Measurements from ENCODE around the gene HLA-E. TPM values are rescaled to one million over a fixed set of nuclear protein-coding genes. Genes with fewer than 3 reads are reported as not detected.

The HLA-E gene
- total and polyA plus RNA-seq, 2 of the 13 experiments (the other 11 are each of a cell fraction or from before 2014, with no cell fraction given) = 45.2 to 90.4 TPM

DNA sequence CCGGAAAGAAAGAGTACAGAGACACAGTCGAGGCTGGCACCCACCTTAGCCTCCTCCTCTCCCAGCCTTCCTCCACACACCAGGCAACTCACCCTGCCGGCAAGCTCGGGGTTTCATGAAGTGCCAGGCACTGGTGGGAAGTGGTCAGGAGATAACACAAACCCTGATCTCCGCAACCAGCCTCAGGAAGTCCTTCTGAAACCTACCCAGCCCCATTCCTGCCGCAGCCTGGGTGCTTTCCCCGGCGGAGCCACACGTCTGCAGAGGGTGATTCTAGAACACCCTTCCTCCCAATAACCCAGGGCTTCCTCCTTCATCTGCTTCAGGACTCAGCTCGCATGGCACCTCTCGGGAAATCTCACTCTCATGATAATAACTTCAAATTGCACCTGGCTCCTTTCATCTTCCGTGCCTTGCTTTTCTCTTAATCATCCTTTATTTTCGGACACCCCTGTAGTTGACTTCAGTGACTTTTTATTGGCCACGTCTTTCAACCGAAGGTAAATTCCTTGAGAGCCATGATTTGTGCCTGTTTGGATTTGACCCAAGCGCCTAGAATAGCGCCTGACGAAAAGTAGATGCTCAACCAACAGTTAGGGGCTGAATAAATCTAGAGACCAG lies 8.7 kb upstream of the HLA-E start:
- ChIA-PET CTCF (ENCODE audit: low intra/inter-chr PET ratio, low total read pairs) (interaction anchor here (0.5 to 6.0 kb wide), 5 partner anchors 50 to 117 kb away, joined by 3 to 110 read pairs (median 19); no protein-coding TSS in a partner anchor), POLR2A (no interaction called here)
- Histone ChIP-seq H3K79me2 (ENCODE audit: insufficient read depth, low read length) (no peaks in the 10 kb centered on the region), H3K27me3 (ENCODE audit: control insufficient read depth in 1 of 2, insufficient read depth in 2 of 2, low read length in 2 of 2) (peaks cover 0 to 48% of the 10 kb centered on the region in 2 experiments; a peak in 3 of 5 replicates), H2AFZ (ENCODE audit: low read length) (no peak overlapping the region), H3K9me3 (ENCODE audit: low read length) (no peaks in the 10 kb centered on the region), H3K36me3 (replicated peaks in 1 of 2; ENCODE audit: control insufficient read depth in 1 of 2, insufficient read depth in 2 of 2, low read length in 2 of 2) (no peaks in the 10 kb centered on the region), H3K9ac (ENCODE audit: insufficient read depth, low read depth, low read length) (no peak overlapping the region), H3K4me2 (ENCODE audit: low read depth, low read length) (no peak overlapping the region; the same call in 1 of the 2 replicates), H3K4me1 (ENCODE audit: insufficient read depth, low read length) (peaks cover 20% of the 10 kb centered on the region), H4K20me1 (ENCODE audit: insufficient read depth, low read length) (no peaks in the 10 kb centered on the region), H3K27ac (ENCODE audit: extremely low read length, insufficient read depth, low read length) (no peak overlapping the region), H3K4me3 (replicated peaks in 1 of 3; ENCODE audit: insufficient read depth in 1 of 3, low read depth in 2 of 3, low read length in 3 of 3) (peak overlapping the region in 1 of 3 experiments; percentile 15; a peak in 1 of 6 replicates)
- 0 out of 2 replicates have a peak, but pooled peaks have one; percentile 34 for TF ChIP-seq EZH2 (conservative IDR thresholded peaks at IDR 0.05; ENCODE audit: low read depth, low read length)
- TF ChIP-seq GABPB1 (CRISPR knock-in tag; IDR thresholded peaks at IDR 0.05) = no peak
- no peak for TF ChIP-seq ZNF589 (CRISPR knock-in tag; conservative IDR thresholded peaks at IDR 0.05)
- TF ChIP-seq, protein P1, sequence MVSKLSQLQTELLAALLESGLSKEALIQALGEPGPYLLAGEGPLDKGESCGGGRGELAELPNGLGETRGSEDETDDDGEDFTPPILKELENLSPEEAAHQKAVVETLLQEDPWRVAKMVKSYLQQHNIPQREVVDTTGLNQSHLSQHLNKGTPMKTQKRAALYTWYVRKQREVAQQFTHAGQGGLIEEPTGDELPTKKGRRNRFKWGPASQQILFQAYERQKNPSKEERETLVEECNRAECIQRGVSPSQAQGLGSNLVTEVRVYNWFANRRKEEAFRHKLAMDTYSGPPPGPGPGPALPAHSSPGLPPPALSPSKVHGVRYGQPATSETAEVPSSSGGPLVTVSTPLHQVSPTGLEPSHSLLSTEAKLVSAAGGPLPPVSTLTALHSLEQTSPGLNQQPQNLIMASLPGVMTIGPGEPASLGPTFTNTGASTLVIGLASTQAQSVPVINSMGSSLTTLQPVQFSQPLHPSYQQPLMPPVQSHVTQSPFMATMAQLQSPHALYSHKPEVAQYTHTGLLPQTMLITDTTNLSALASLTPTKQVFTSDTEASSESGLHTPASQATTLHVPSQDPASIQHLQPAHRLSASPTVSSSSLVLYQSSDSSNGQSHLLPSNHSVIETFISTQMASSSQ (IDR thresholded peaks at IDR 0.05; ENCODE audit: low read depth) = no peak
- TF ChIP-seq, protein P1 (CRISPR knock-in tag; IDR thresholded peaks at IDR 0.05; ENCODE audit: borderline replicate concordance) = no peak
- TF ChIP-seq ZNF569 (CRISPR knock-in tag; IDR thresholded peaks at IDR 0.05; ENCODE audit: borderline replicate concordance) = no peak
- DNase-seq (ENCODE audit: low spot score) = no peak
- WGBS (ENCODE audit: low lambda C conversion rate) = 9% methylated on average over 18 of the region's 18 CpGs
- in situ Hi-C loops (cut with HindIII; ENCODE audit: extremely low pct_ligation_motif_present, low pct_unique_long_range_greater_than_20kb) = loop anchor here (5.0 to 10.0 kb wide), 4 partner anchors 62 to 244 kb away; partner anchors contain the start of genes DHX16 and TUBB
- ATAC-seq = no peak
- no TSS peak for BruUV-seq (replicated peaks)
- intact Hi-C loops (cut with micrococcal nuclease; ENCODE audit: unreplicated experiment) = loop anchor here (5.0 kb wide), 1 partner anchor 242 kb away; the partner anchor contains the start of gene TUBB
- FAIRE-seq = no peak
